Caco-2 (cell line): Measurements from ENCODE around the gene SH2D2A. TPM values are rescaled to one million over a fixed set of nuclear protein-coding genes. Genes with fewer than 3 reads are reported as not detected.

Source experiments
- BruUV-seq: library from RNA; stranded (reverse); fragments of 400-500 nt; replicated peaks from 2 replicates; lab custom pipeline; 2021; lab: Mats Ljungman, UMichigan
- CTCF ChIA-PET: fragments of 300-600 bp; sonication (Branson Sonifier 250); formaldehyde crosslinking; loops from one replicate; lab custom pipeline; 2022; ENCODE audit warnings: antibody characterized with exemption; lab: Charles Lee
- POLR2A ChIA-PET: fragments of 300-600 bp; sonication (Branson Sonifier 250); formaldehyde crosslinking; loops from one replicate; lab custom pipeline; 2022; ENCODE audit warnings: antibody characterized with exemption; lab: Charles Lee
- DNase-seq, 2 experiments: peaks; one replicate each; pipeline versions ENCODE4 v3.0.0 to v3.0.0-alpha.2; 2020 to 2022
- H3K27me3 ChIP-seq: replicated peaks from 2 replicates; pipeline ENCODE4 v1.6.0; 2011; ENCODE audit warnings: low read length; ENCODE audit not compliant: control insufficient read depth, insufficient read depth
- H3K36me3 ChIP-seq: 2 replicates; pipeline ENCODE4 v1.5.1; 2011; ENCODE audit warnings: low read length; ENCODE audit not compliant: control insufficient read depth, insufficient read depth
- H3K4me1 ChIP-seq: fragments of 250-450 bp; sonication (Bioruptor Pico); 2 replicates; pipeline ENCODE4 v1.5.1; 2020; ENCODE audit warnings: mild to moderate bottlenecking
- H3K4me3 ChIP-seq: 2 replicates; pipeline ENCODE4 v1.5.1; 2011; ENCODE audit warnings: low read depth, mild to moderate bottlenecking, control low read depth, low read length
- H3K9me3 ChIP-seq: fragments of 250-450 bp; sonication (Bioruptor Pico); 2 replicates; pipeline ENCODE4 v1.5.1; 2020; ENCODE audit warnings: mild to moderate bottlenecking, moderate library complexity
- H3K27ac Mint-ChIP-seq: one replicate; pipeline ENCODE4 v1.8.0; 2022; ENCODE audit warnings: mixed read lengths; ENCODE audit not compliant: unreplicated experiment
- H3K27me3 Mint-ChIP-seq: one replicate; pipeline ENCODE4 v1.8.0; 2022; ENCODE audit warnings: mixed read lengths; ENCODE audit not compliant: insufficient read depth, unreplicated experiment
- H3K36me3 Mint-ChIP-seq: one replicate; pipeline ENCODE4 v1.8.0; 2022; ENCODE audit warnings: mild to moderate bottlenecking, mixed read lengths; ENCODE audit not compliant: insufficient read depth, unreplicated experiment
- H3K4me1 Mint-ChIP-seq: one replicate; pipeline ENCODE4 v1.8.0; 2022; ENCODE audit warnings: low read depth, mixed read lengths; ENCODE audit not compliant: unreplicated experiment
- H3K4me3 Mint-ChIP-seq: one replicate; pipeline ENCODE4 v1.8.0; 2022; ENCODE audit warnings: mild to moderate bottlenecking, moderate library complexity, mixed read lengths; ENCODE audit not compliant: unreplicated experiment
- H3K9me3 Mint-ChIP-seq: one replicate; pipeline ENCODE4 v1.8.0; 2022; ENCODE audit warnings: mixed read lengths; ENCODE audit not compliant: unreplicated experiment
- CTCF ChIP-seq, 2 experiments: fragments of 200-600 bp in 1 of 2; IDR thresholded peaks; 1 replicate in 1 of 2; 2 replicates in 1 of 2; pipeline versions ENCODE4 v1.5.1 to v1.8.0; 2011 to 2022; ENCODE audit warnings: antibody characterized with exemption in 1 of 2, control low read depth in 1 of 2, inconsistent platforms in 1 of 2, low read depth in 1 of 2, low read length in 1 of 2, mild to moderate bottlenecking in 1 of 2, moderate library complexity in 1 of 2; ENCODE audit not compliant: insufficient read depth in 1 of 2, severe bottlenecking in 1 of 2, unreplicated experiment in 1 of 2
- intact Hi-C: fragments of 100-400 bp; cut with micrococcal nuclease; formaldehyde crosslinking; loops from one replicate; pipeline ENCODE4 v1.10.0; 2022; ENCODE audit not compliant: unreplicated experiment
- total RNA-seq: library from RNA; stranded (reverse); gene quantifications from 2 replicates; pipeline ENCODE4 v1.2.3, GENCODE V29; 2022

The SH2D2A gene
- total RNA-seq, 1 experiment from 2014 or later: 5.5 TPM

GRCh38 chr1:156807627-156808026 is 9.0 kb downstream of the SH2D2A start:
- POLR2A ChIA-PET: no interaction called here
- TF ChIP-seq CTCF (IDR thresholded peaks at IDR 0.05; ENCODE audit: insufficient read depth in 1 of 2, low read depth in 1 of 2, low read length in 1 of 2, severe bottlenecking in 1 of 2, unreplicated experiment in 1 of 2): no peak
- DNase-seq: no peak
- Mint-ChIP-seq H3K36me3 (peaks cover 5% of the 10 kb centered on the region), H3K27me3 (no peaks in the 10 kb centered on the region), H3K4me3 (no peak overlapping the region), H3K27ac (no peak overlapping the region), H3K9me3 (no peaks in the 10 kb centered on the region), H3K4me1 (no peaks in the 10 kb centered on the region)
- intact Hi-C loops: no loop called here
- no peaks in the 10 kb centered on the region for H3K27me3 ChIP-seq
- H3K4me1 ChIP-seq: no peaks in the 10 kb centered on the region
- CTCF ChIA-PET: interaction anchor here (1.2 kb wide), 1 partner anchor 52 kb away, joined by 6 read pairs; the partner anchor contains the start of gene NTRK1
- BruUV-seq: no TSS peak
- no peaks in the 10 kb centered on the region for H3K36me3 ChIP-seq
- no peak overlapping the region for H3K4me3 ChIP-seq
- H3K9me3 ChIP-seq: no peaks in the 10 kb centered on the region

GRCh38 chr1:156806512-156807440 is 9.9 kb downstream of the SH2D2A start:
- ChIA-PET POLR2A (no interaction called here), CTCF (interaction anchor here (0.6 kb wide), 2 partner anchors 58 to 285 kb away, joined by 3 to 4 read pairs; no protein-coding TSS in a partner anchor)
- no peak overlapping the region for H3K4me3 Mint-ChIP-seq

More at GRCh38 chr1:156806512-156807440, 9.9 kb downstream of the SH2D2A start:
- TF ChIP-seq CTCF (IDR thresholded peaks at IDR 0.05; ENCODE audit: insufficient read depth in 1 of 2, low read depth in 1 of 2, low read length in 1 of 2, severe bottlenecking in 1 of 2, unreplicated experiment in 1 of 2): no peak
- Mint-ChIP-seq H3K4me1 (no peaks in the 10 kb centered on the region), H3K36me3 (peaks cover 13% of the 10 kb centered on the region), H3K27ac (no peak overlapping the region), H3K9me3 (no peaks in the 10 kb centered on the region), H3K27me3 (no peaks in the 10 kb centered on the region)
- DNase-seq: no peak
- H3K4me3 ChIP-seq: no peak overlapping the region
- H3K9me3 ChIP-seq: no peaks in the 10 kb centered on the region
- no peaks in the 10 kb centered on the region for H3K4me1 ChIP-seq
- no peaks in the 10 kb centered on the region for H3K27me3 ChIP-seq
- no peaks in the 10 kb centered on the region for H3K36me3 ChIP-seq
- BruUV-seq: no TSS peak
- intact Hi-C loops: no loop called here
